Lung (tissue), 12 donors: Measurements from ENCODE around the gene PCSK6. TPM values are rescaled to one million over a fixed set of nuclear protein-coding genes. Genes with fewer than 3 reads are reported as not detected.

ENCODE experiments used
- ATAC-seq: fragments of 200-7000 bp; cut with Tn5 transposase; one replicate; pipeline ENCODE4 v1.9.1; 2020; ENCODE audit warnings: moderate number of reproducible peaks; ENCODE audit not compliant: insufficient read depth, low FRiP score
- DNase-seq, 3 donors: peaks; one replicate each; pipeline ENCODE4 v3.0.0-alpha.2; 2013 to 2017
- H3K27ac ChIP-seq, 2 donors: one replicate each; pipeline ENCODE4 v1.5.1; 2013; ENCODE audit warnings: mild to moderate bottlenecking in 2 of 2, moderate library complexity in 2 of 2, control low read depth in 1 of 2, inconsistent platforms in 1 of 2, low read depth in 1 of 2, low read length in 1 of 2
- H3K27me3 ChIP-seq, 3 donors: one replicate each; pipeline ENCODE4 v1.5.1; 2013; ENCODE audit warnings: low read length in 2 of 3; ENCODE audit not compliant: control insufficient read depth in 3 of 3, insufficient read depth in 3 of 3
- H3K36me3 ChIP-seq, 4 donors: one replicate each; pipeline ENCODE4 v1.5.1; 2013; ENCODE audit warnings: low read length in 4 of 4, mild to moderate bottlenecking in 1 of 4, moderate library complexity in 1 of 4; ENCODE audit not compliant: control insufficient read depth in 4 of 4, insufficient read depth in 4 of 4
- H3K4me1 ChIP-seq, 5 donors: one replicate each; pipeline ENCODE4 v1.5.1; 2013; ENCODE audit warnings: low read length in 5 of 5, mild to moderate bottlenecking in 2 of 5, moderate library complexity in 1 of 5; ENCODE audit not compliant: control insufficient read depth in 5 of 5, insufficient read depth in 5 of 5
- H3K4me3 ChIP-seq: one replicate; pipeline ENCODE4 v1.5.1; 2013; ENCODE audit warnings: mild to moderate bottlenecking, control low read depth, moderate library complexity
- H3K9ac ChIP-seq, 2 donors: one replicate each; pipeline ENCODE4 v1.5.1; 2013; ENCODE audit warnings: low read length in 2 of 2, control low read depth in 1 of 2; ENCODE audit not compliant: insufficient read depth in 1 of 2
- H3K9me3 ChIP-seq, 4 donors: one replicate each; pipeline ENCODE4 v1.5.1; 2013; ENCODE audit warnings: low read length in 3 of 4, mild to moderate bottlenecking in 1 of 4, moderate library complexity in 1 of 4; ENCODE audit not compliant: control insufficient read depth in 4 of 4, insufficient read depth in 3 of 4
- CTCF ChIP-seq: IDR thresholded peaks from 2 replicates; pipeline ENCODE4 v1.5.1; 2012; ENCODE audit warnings: mild to moderate bottlenecking; ENCODE audit errors: control extremely low read depth, extremely low read depth
- WGBS, 2 donors: extraction: QIAGEN DNeasy Blood & Tissue Kit; methylation state at CpG; one replicate each; pipeline ENCODE4 v1.1.7; 2013; 5-methylcytosine and 5-hydroxymethylcytosine counted together
- polyA plus RNA-seq, 2 donors: library from polyadenylated mRNA; stranded (reverse); fragments of 200-250 nt; gene quantifications; one replicate each; pipeline ENCODE4 v1.2.1, GENCODE V29; 2013
- total RNA-seq, 2 donors: library from RNA; depleted of rRNA in 1 of 2; stranded (reverse); fragments of >200 nt in 1 of 2; gene quantifications; one replicate each; pipeline ENCODE4 v1.2.1, GENCODE V29; 2014 to 2021
- donor health status: control.
- donor health status: control.
- donor health status: Bipolar disorder and iron deficiency.
- donor health status: healthy.
- donor health status: DM: yes; HTN: yes; CAD: no.

The PCSK6 gene
- total and polyA plus RNA-seq, 4 donors = 4.6 to 41.0 (median 8.4) TPM

GRCh38 chr15:101307048-101307896 lies 182.2 kb downstream of the PCSK6 start:
- H3K4me1 ChIP-seq = no peaks in the 10 kb centered on the region
- no peaks in the 10 kb centered on the region for H3K9me3 ChIP-seq
- TF ChIP-seq CTCF = no peak
- H3K27ac ChIP-seq = no peak overlapping the region
- H3K27me3 ChIP-seq = no peaks in the 10 kb centered on the region
- no peaks in the 10 kb centered on the region for H3K36me3 ChIP-seq
- DNase-seq (no peak), ATAC-seq (no peak)
- WGBS, 2 donors = 79 to 83% methylated on average over 24 of the region's 24 CpGs
- H3K9ac ChIP-seq = no peak overlapping the region
- no peak overlapping the region for H3K4me3 ChIP-seq

GRCh38 chr15:101306341-101307047 lies 183.0 kb downstream of the PCSK6 start:
- Histone ChIP-seq H3K4me1 (no peaks in the 10 kb centered on the region), H3K36me3 (no peaks in the 10 kb centered on the region), H3K9me3 (no peaks in the 10 kb centered on the region), H3K27ac (no peak overlapping the region), H3K9ac (no peak overlapping the region), H3K4me3 (no peak overlapping the region), H3K27me3 (no peaks in the 10 kb centered on the region)
- no peak for TF ChIP-seq CTCF
- DNase-seq (no peak), ATAC-seq (no peak)
- WGBS, 2 donors = 73 to 84% methylated on average over 10 of the region's 10 CpGs

- Histone ChIP-seq H3K4me1 (no peaks in the 10 kb centered on the region), H3K27ac (no peak overlapping the region), H3K9ac (no peak overlapping the region), H3K9me3 (no peaks in the 10 kb centered on the region), H3K36me3 (no peaks in the 10 kb centered on the region), H3K4me3 (no peak overlapping the region), H3K27me3 (no peaks in the 10 kb centered on the region)
- TF ChIP-seq CTCF = no peak
- no peak for DNase-seq
- ATAC-seq = no peak
- 89 to 92% methylated on average over 8 of the region's 8 CpGs for WGBS, 2 donors
These were observed 183.7 kb downstream of the PCSK6 start for GRCh38 chr15:101305820-101306255.
